Naive thymus-derived CD4-positive, alpha-beta T cell (primary cell): ENCODE results near the gene HSPB6. TPM values are rescaled to one million over a fixed set of nuclear protein-coding genes. Genes with fewer than 3 reads are reported as not detected.
A peak's percentile ranks its signal among the peaks of the same experiment; 100 is the strongest.
"Not testable (repeated sequence)": the region's sequence is repeated elsewhere in the genome, so short reads cannot be mapped to it uniquely, and the experiment has no call there.

Experiments used
- ATAC-seq: fragments of 150-1000 bp; cut with Tn5 transposase; 2 replicates; pipeline ENCODE4 v1.10.0; 2021; ENCODE audit warnings: mild to moderate bottlenecking, moderate library complexity
- CTCF ChIA-PET: fragments of 350-600 bp; sonication (Branson Sonifier 250); formaldehyde crosslinking; loops from one replicate; lab custom pipeline; 2021; ENCODE audit warnings: antibody characterized with exemption; lab: Charles Lee
- POLR2A ChIA-PET: fragments of 350-600 bp; sonication (Branson Sonifier 250); formaldehyde crosslinking; loops from one replicate; lab custom pipeline; 2021; ENCODE audit warnings: antibody characterized with exemption, inconsistent platforms; lab: Charles Lee
- DNase-seq, 9 donors: peaks; one replicate each; pipeline versions ENCODE4 v3.0.0 to v3.0.0-alpha.2; 2020 to 2022; ENCODE audit warnings: mixed read lengths in 1 of 9
- H3K27ac ChIP-seq: one replicate; pipeline ENCODE4 v1.7.0; 2013; ENCODE audit warnings: mild to moderate bottlenecking, low read depth, low read length, moderate library complexity
- H3K27me3 ChIP-seq, 2 donors: one replicate each; pipeline ENCODE4 v1.7.0; 2013; ENCODE audit warnings: low read length in 2 of 2, mild to moderate bottlenecking in 2 of 2, moderate library complexity in 2 of 2; ENCODE audit not compliant: control insufficient read depth in 2 of 2, insufficient read depth in 2 of 2
- H3K36me3 ChIP-seq, 3 experiments: 1 replicate in 2 of 3; 2 replicates in 1 of 3; pipeline ENCODE4 v1.7.0; 2013; ENCODE audit warnings: low read length in 3 of 3, mild to moderate bottlenecking in 3 of 3, moderate library complexity in 1 of 3; ENCODE audit not compliant: insufficient read depth in 3 of 3, control insufficient read depth in 2 of 3
- H3K4me1 ChIP-seq, 2 donors: one replicate each; pipeline ENCODE4 v1.7.0; 2013; ENCODE audit warnings: low read length in 2 of 2, mild to moderate bottlenecking in 2 of 2, moderate library complexity in 1 of 2; ENCODE audit not compliant: control insufficient read depth in 2 of 2, insufficient read depth in 2 of 2
- H3K4me3 ChIP-seq: 2 replicates; pipeline ENCODE4 v1.7.0; 2013; ENCODE audit warnings: mild to moderate bottlenecking, low read length
- H3K9me3 ChIP-seq, 3 experiments: 1 replicate in 2 of 3; 2 replicates in 1 of 3; pipeline ENCODE4 v1.7.0; 2013; ENCODE audit warnings: low read length in 3 of 3; ENCODE audit not compliant: control insufficient read depth in 2 of 3
- H3K27ac Mint-ChIP-seq, 9 donors: one replicate each; pipeline ENCODE4 v1.8.0; 2020 to 2022; ENCODE audit warnings: mixed read lengths in 9 of 9, mild to moderate bottlenecking in 8 of 9, moderate library complexity in 5 of 9, inconsistent platforms in 2 of 9
- H3K27me3 Mint-ChIP-seq, 5 donors: one replicate each; pipeline ENCODE4 v1.8.0; 2021 to 2022; ENCODE audit warnings: mixed read lengths in 5 of 5, mild to moderate bottlenecking in 1 of 5
- H3K36me3 Mint-ChIP-seq, 5 donors: one replicate each; pipeline ENCODE4 v1.8.0; 2020 to 2022; ENCODE audit warnings: mixed read lengths in 5 of 5, mild to moderate bottlenecking in 3 of 5, inconsistent platforms in 1 of 5
- H3K4me1 Mint-ChIP-seq, 7 donors: one replicate each; pipeline ENCODE4 v1.8.0; 2020 to 2022; ENCODE audit warnings: mixed read lengths in 7 of 7, mild to moderate bottlenecking in 3 of 7, inconsistent platforms in 1 of 7
- H3K4me3 Mint-ChIP-seq, 10 donors: one replicate each; pipeline ENCODE4 v1.8.0; 2020 to 2022; ENCODE audit warnings: mild to moderate bottlenecking in 10 of 10, mixed read lengths in 10 of 10, moderate library complexity in 6 of 10, inconsistent platforms in 2 of 10
- H3K9me3 Mint-ChIP-seq, 11 donors: one replicate each; pipeline ENCODE4 v1.8.0; 2020 to 2022; ENCODE audit warnings: mixed read lengths in 11 of 11, mild to moderate bottlenecking in 4 of 11, inconsistent platforms in 1 of 11, moderate library complexity in 1 of 11
- intact Hi-C, 2 donors: fragments of 100-400 bp; cut with micrococcal nuclease; formaldehyde crosslinking; loops; one replicate each; pipeline ENCODE4 v1.15.1; 2023
- polyA plus RNA-seq, 2 donors: library from polyadenylated mRNA; unstranded; fragments of 300-500 nt; fragmentation: Illumina TruSeq; gene quantifications; one replicate each; pipeline ENCODE4 v1.2.3, GENCODE V29; 2021
- total RNA-seq, 6 experiments: library from RNA in 5 of 6; stranded (reverse) in 5 of 6; gene quantifications; 1 replicate in 5 of 6; 2 replicates in 1 of 6; pipeline ENCODE4 v1.2.3 and lab custom pipeline; 2021 to 2026

HSPB6 gene
- total and polyA plus RNA-seq, 7 experiments from 2014 or later: 0.22 TPM; not detected in 6

DNA sequence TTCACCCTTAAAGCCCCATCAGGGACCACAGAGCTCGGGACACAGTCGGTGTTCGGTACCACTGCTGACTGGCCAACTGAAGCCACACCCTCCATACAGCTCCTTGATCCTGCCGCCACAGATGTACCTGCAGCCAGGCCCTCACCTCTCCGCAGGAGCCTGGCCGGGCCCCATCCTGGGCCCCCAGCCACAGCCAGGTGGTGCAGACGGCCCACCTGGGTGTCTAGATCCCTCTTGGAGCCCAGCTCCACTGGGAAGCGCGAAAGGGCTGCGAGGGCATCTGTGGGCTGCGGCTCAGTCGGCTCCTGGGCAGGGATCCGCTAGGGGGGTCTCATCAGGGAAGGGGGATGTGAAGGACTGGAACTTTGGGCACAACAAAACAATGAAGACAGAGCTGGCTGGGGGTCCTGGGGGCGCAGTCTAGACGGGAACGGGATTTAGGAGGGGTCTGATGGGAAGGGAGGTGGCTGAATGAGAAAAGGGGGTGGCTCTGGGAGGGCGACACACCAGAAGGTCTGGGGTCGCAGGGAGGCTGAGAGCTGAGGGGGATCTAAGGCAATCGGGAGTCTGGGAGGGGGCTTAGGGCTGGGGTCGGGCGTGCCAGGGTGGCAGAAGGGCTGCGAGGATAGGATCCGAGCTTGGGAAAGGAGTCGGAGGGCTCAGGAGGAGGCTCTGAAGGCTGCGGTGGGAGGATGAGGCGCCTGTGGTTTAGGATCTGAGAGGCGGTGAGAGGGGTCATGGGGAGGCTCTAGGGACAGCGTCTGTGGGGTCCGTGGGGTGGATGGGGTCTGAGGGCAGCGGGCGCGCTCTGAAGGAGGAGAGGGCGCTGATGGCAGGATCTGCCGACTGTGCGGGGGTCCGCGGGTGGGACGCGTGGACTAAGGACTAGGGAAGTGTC, 40.1 kb upstream of the HSPB6 start:
- Histone ChIP-seq H3K4me1 (no peaks in the 10 kb centered on the region), H3K27ac (no peak overlapping the region), H3K36me3 (no peaks in the 10 kb centered on the region), H3K4me3 (no peak overlapping the region), H3K27me3 (no peaks in the 10 kb centered on the region), H3K9me3 (no peaks in the 10 kb centered on the region)
- Mint-ChIP-seq H3K27ac (peak overlapping the region in 1 of 9 donors; percentile 62), H3K9me3 (peaks cover 0 to 3% (median 0%) of the 10 kb centered on the region in 11 donors), H3K27me3 (peaks cover 20 to 42% (median 29%) of the 10 kb centered on the region in 5 donors), H3K4me1 (peaks cover 0 to 10% (median 0%) of the 10 kb centered on the region in 7 donors), H3K36me3 (no peaks in the 10 kb centered on the region), H3K4me3 (peak overlapping the region in 2 of 10 donors; percentile 28 to 62)
- CTCF ChIA-PET: interaction anchor here (0.5 kb wide), 1 partner anchor 92 kb away, joined by 3 read pairs; no protein-coding TSS in a partner anchor
- no peak for ATAC-seq
- POLR2A ChIA-PET: no interaction called here
- DNase-seq: no peak
- intact Hi-C loops: no loop called here

DNA sequence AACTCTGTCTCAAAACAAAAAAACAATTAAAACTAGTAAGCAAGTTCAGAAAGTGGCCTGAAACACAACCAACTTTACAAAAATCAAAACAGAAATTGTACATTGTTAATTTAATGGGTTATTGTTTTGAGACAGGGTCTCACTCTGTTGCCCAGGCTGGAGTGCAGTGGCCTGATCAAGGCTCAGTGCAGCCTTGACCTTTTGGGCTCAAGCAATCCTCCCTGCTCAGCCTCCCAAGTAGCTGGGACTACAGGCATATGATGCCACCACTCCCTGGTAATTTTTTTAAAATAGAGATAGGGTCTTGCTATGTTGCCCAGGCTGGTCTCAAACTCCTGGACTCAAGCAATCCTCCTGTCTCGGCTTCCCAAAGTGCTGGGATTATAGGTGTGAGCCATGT, 38.7 kb upstream of the HSPB6 start:
- H3K4me1 Mint-ChIP-seq, POLR2A ChIA-PET, H3K36me3 ChIP-seq, H3K9me3 ChIP-seq, H3K27ac ChIP-seq, H3K27me3 ChIP-seq, H3K4me1 ChIP-seq, H3K4me3 ChIP-seq, H3K9me3 Mint-ChIP-seq, H3K36me3 Mint-ChIP-seq, intact Hi-C loops, ATAC-seq, DNase-seq, H3K4me3 Mint-ChIP-seq: not testable (repeated sequence)
- Mint-ChIP-seq H3K27me3 (peaks cover 20 to 42% (median 29%) of the 10 kb centered on the region in 5 donors), H3K27ac (peak overlapping the region in 1 of 9 donors; percentile 52)
- CTCF ChIA-PET: interaction anchor here (0.6 kb wide), 1 partner anchor 117 kb away, joined by 3 read pairs; no protein-coding TSS in a partner anchor

DNA sequence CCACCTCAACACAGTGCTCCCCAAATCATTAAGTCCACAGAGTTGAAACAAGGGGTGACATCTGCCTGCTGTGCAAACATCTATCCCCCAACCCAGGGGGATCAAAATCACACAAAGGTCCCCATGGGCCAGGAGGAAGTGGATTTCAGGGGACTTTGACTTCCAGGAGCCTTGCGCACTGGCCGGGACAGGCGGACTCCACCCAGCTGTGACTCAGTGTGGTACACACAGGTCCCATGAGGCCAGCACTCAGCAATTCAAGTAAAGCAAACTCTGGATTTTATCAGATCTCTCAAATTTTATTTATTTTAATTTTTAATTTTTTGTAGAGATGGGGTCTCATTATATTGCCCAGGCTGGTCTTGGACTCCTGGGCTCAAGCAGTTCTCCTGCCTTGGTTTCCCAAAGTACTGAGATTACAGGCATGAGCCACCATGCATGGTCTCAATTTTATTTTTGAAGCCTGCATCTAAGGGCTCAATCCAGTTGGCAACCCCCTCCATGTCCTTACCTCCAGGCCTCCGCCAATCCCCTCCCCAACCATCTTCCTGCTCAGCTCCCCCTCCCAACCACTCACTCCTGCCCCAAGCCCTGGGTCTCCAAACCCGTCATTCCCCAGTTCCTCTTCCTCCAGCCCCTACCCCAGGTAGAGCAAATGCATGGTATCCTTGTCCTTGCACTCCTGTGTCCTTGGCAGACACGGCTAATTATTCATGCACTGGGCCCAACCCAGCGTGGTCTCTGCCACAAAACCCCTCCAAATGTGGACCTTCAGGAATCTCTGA, 36.7 kb upstream of the HSPB6 start:
- H3K9me3 ChIP-seq: no peaks in the 10 kb centered on the region
- Mint-ChIP-seq H3K27me3 (peaks cover 20 to 28% (median 25%) of the 10 kb centered on the region in 5 donors), H3K36me3 (no peaks in the 10 kb centered on the region), H3K9me3 (no peaks in the 10 kb centered on the region), H3K4me3 (no peak overlapping the region), H3K27ac (no peak overlapping the region), H3K4me1 (peaks cover 0 to 7% (median 0%) of the 10 kb centered on the region in 7 donors)
- no peak overlapping the region for H3K4me3 ChIP-seq
- H3K27ac ChIP-seq: no peak overlapping the region
- CTCF ChIA-PET: no interaction called here
- POLR2A ChIA-PET: no interaction called here
- no peaks in the 10 kb centered on the region for H3K4me1 ChIP-seq
- H3K27me3 ChIP-seq: no peaks in the 10 kb centered on the region
- DNase-seq (no peak), ATAC-seq (no peak)
- H3K36me3 ChIP-seq: no peaks in the 10 kb centered on the region
- intact Hi-C loops: no loop called here

DNA sequence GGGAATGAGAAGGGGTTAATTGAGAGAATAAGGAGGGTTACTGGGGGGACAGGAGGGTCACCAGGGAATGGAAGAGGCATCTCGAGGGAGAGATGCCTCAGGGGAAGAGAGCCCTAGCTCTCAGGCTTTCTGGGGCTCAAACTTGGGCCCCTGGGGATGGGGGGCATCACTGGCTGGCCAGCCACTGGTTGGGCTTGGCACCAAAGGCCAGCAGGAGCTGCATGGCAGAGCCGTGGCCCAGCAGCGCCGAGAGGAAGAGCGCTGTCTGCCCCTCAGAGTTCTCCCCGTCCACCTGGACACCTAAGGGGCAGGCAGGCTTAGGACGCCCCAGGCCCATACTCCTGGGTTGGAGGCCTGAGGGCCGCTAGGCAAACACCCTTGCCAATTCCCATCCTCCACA, 36.1 kb upstream of the HSPB6 start:
- ChIA-PET CTCF (no interaction called here), POLR2A (no interaction called here)
- no peak overlapping the region for H3K4me3 Mint-ChIP-seq
- no peak overlapping the region for H3K27ac ChIP-seq
- peaks cover 0 to 7% (median 0%) of the 10 kb centered on the region in 7 donors for H3K4me1 Mint-ChIP-seq
- no peak overlapping the region for H3K27ac Mint-ChIP-seq
- no peaks in the 10 kb centered on the region for H3K36me3 ChIP-seq
- H3K9me3 ChIP-seq: no peaks in the 10 kb centered on the region
- DNase-seq (no peak), ATAC-seq (no peak)
- H3K27me3 ChIP-seq: no peaks in the 10 kb centered on the region
- intact Hi-C loops: no loop called here
- no peaks in the 10 kb centered on the region for H3K36me3 Mint-ChIP-seq
- no peak overlapping the region for H3K4me3 ChIP-seq
- H3K27me3 Mint-ChIP-seq: peaks cover 16 to 25% (median 23%) of the 10 kb centered on the region in 5 donors
- no peaks in the 10 kb centered on the region for H3K4me1 ChIP-seq
- H3K9me3 Mint-ChIP-seq: no peaks in the 10 kb centered on the region

DNA sequence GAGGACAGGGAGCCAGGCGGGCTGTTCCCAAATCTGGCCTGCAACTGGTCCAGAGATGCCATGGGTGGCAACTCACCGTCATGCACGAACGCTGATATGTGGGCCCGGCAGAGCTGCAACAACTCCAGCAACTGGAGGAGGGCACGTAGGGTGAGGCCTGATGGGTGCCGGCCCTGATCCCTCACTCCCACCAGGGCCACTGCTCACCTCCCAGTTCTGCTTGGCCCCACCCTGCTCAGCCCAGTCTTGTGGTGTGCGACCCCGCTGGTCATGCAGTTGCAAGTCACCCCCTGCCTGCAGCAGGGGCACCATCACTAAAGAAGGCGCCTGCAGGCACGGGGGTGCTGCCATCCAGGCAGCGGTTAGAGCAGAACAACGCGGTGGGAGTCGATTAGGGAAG, 35.5 kb upstream of the HSPB6 start:
- intact Hi-C loops: no loop called here
- Histone ChIP-seq H3K9me3 (no peaks in the 10 kb centered on the region), H3K4me1 (no peaks in the 10 kb centered on the region), H3K27ac (no peak overlapping the region), H3K4me3 (no peak overlapping the region), H3K36me3 (no peaks in the 10 kb centered on the region), H3K27me3 (no peaks in the 10 kb centered on the region)
- Mint-ChIP-seq H3K36me3 (no peaks in the 10 kb centered on the region), H3K4me1 (peaks cover 0 to 6% (median 0%) of the 10 kb centered on the region in 7 donors), H3K27ac (peak overlapping the region in 1 of 9 donors; percentile 31), H3K27me3 (peaks cover 15 to 24% (median 19%) of the 10 kb centered on the region in 5 donors), H3K4me3 (no peak overlapping the region), H3K9me3 (no peaks in the 10 kb centered on the region)
- ChIA-PET CTCF (no interaction called here), POLR2A (interaction anchor here (0.6 kb wide), 1 partner anchor 33 kb away, joined by 3 read pairs; no protein-coding TSS in a partner anchor)
- DNase-seq (no peak), ATAC-seq (no peak)

DNA sequence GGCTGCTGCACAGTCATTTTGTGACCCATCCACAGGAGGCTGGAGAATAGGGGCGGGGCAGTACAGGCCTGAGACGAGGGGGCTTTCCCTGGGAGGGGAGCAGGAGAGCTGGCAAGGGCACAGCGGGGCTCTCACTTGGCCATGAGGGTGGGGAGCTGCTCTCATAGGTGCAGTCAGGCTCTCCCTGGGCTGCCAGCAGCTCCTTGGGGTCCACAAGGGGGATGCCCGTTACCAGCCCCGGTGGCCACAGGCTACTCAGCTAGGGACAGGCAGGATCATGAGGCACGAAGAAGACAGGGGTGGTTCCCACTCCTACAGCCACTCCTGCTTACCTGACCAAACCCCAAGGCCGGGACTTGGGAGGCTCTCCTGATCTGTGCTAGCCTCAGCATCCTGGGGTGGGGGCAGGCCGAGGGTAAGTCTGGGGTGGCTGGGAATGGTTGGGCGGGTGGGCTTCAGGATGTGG, 35.0 kb upstream of the HSPB6 start:
- intact Hi-C loops: no loop called here
- H3K4me3 Mint-ChIP-seq: no peak overlapping the region
- H3K9me3 Mint-ChIP-seq: no peaks in the 10 kb centered on the region
- ChIA-PET CTCF (no interaction called here), POLR2A (interaction anchor here (0.6 kb wide), 1 partner anchor 32 kb away, joined by 3 read pairs; no protein-coding TSS in a partner anchor)
- Histone ChIP-seq H3K4me1 (no peaks in the 10 kb centered on the region), H3K27me3 (no peaks in the 10 kb centered on the region), H3K27ac (no peak overlapping the region), H3K9me3 (no peaks in the 10 kb centered on the region), H3K4me3 (no peak overlapping the region), H3K36me3 (no peaks in the 10 kb centered on the region)
- DNase-seq (no peak), ATAC-seq (no peak)
- H3K36me3 Mint-ChIP-seq: no peaks in the 10 kb centered on the region
- peaks cover 11 to 19% (median 14%) of the 10 kb centered on the region in 5 donors for H3K27me3 Mint-ChIP-seq
- H3K27ac Mint-ChIP-seq: no peak overlapping the region
- H3K4me1 Mint-ChIP-seq: peaks cover 0 to 2% (median 0%) of the 10 kb centered on the region in 7 donors
